ENCODE measurements around the gene DPH1. TPM values are rescaled to one million over a fixed set of nuclear protein-coding genes. Genes with fewer than 3 reads are reported as not detected.

The DPH1 gene
- total RNA-seq, 3 donors from 2014 or later (not counting 1 experiment from before 2014, with no cell fraction given): 60.2 to 65.2 (median 63.2) TPM

GRCh38 chr17:2018716-2019510, 11.0 kb upstream of the DPH1 start:
- intact Hi-C loops (cut with micrococcal nuclease): no loop called here
- Mint-ChIP-seq H3K36me3 (no peaks in the 10 kb centered on the region), H3K27me3 (ENCODE audit: low read depth in 2 of 2) (peaks cover 34% of the 10 kb centered on the region in 2 donors), H3K9me3 (no peaks in the 10 kb centered on the region), H3K4me3 (no peak overlapping the region), H3K27ac (no peak overlapping the region), H3K4me1 (no peaks in the 10 kb centered on the region)
- peaks cover 4% of the 10 kb centered on the region for H3K27me3 ChIP-seq (ENCODE audit: control insufficient read depth, insufficient read depth, low read length)
- H3K27ac ChIP-seq (ENCODE audit: low read length): no peak overlapping the region
- WGBS (ENCODE audit: insufficient coverage): 88% methylated on average over 24 of the region's 24 CpGs
- DNase-seq (no peak), ATAC-seq (no peak)
- H3K4me3 ChIP-seq (ENCODE audit: low read length): no peak overlapping the region
- peaks cover 6% of the 10 kb centered on the region for H3K4me1 ChIP-seq (ENCODE audit: control insufficient read depth, insufficient read depth, low read length)
- H3K9me3 ChIP-seq (ENCODE audit: control insufficient read depth, insufficient read depth, low read length): no peaks in the 10 kb centered on the region
- H3K36me3 ChIP-seq (ENCODE audit: control insufficient read depth, insufficient read depth, low read length): no peaks in the 10 kb centered on the region
- TF ChIP-seq, protein P1, sequence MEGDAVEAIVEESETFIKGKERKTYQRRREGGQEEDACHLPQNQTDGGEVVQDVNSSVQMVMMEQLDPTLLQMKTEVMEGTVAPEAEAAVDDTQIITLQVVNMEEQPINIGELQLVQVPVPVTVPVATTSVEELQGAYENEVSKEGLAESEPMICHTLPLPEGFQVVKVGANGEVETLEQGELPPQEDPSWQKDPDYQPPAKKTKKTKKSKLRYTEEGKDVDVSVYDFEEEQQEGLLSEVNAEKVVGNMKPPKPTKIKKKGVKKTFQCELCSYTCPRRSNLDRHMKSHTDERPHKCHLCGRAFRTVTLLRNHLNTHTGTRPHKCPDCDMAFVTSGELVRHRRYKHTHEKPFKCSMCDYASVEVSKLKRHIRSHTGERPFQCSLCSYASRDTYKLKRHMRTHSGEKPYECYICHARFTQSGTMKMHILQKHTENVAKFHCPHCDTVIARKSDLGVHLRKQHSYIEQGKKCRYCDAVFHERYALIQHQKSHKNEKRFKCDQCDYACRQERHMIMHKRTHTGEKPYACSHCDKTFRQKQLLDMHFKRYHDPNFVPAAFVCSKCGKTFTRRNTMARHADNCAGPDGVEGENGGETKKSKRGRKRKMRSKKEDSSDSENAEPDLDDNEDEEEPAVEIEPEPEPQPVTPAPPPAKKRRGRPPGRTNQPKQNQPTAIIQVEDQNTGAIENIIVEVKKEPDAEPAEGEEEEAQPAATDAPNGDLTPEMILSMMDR (IDR thresholded peaks at IDR 0.05): no peak

DNA sequence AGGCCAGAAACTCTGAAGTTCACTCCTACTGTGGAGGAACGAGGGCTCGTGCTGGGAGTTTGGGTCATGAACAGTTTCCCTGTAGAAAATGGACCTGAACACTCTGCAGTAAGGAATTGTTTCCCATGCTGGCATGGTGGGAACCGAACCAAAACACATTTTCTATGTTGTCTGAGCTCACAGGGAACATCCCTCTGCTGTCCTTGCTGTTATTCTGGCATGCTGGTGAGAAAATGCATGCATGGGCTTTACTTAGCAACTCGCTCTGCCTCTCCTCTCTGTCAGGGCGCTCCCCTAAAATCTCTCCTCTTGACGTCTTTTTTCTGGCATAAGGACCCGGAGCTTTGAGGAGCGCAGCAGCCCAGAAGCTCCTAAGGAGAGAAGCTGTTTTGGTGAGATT, 10.2 kb upstream of the DPH1 start:
- 95% methylated on average over 8 of the region's 8 CpGs for WGBS (ENCODE audit: insufficient coverage)
- H3K4me3 ChIP-seq (ENCODE audit: low read length): no peak overlapping the region
- H3K4me1 Mint-ChIP-seq: peaks cover 0 to 4% of the 10 kb centered on the region in 2 donors
- peaks cover 30 to 32% of the 10 kb centered on the region in 2 donors for H3K27me3 Mint-ChIP-seq (ENCODE audit: low read depth in 2 of 2)
- H3K36me3 ChIP-seq (ENCODE audit: control insufficient read depth, insufficient read depth, low read length): no peaks in the 10 kb centered on the region
- no peak overlapping the region for H3K27ac ChIP-seq (ENCODE audit: low read length)
- H3K9me3 Mint-ChIP-seq: no peaks in the 10 kb centered on the region
- ATAC-seq (no peak), DNase-seq (no peak)
- no peak overlapping the region for H3K4me3 Mint-ChIP-seq
- intact Hi-C loops (cut with micrococcal nuclease): loop anchor here (10.0 kb wide), 1 partner anchor 115 kb away; no protein-coding TSS in a partner anchor
- peaks cover 14% of the 10 kb centered on the region for H3K4me1 ChIP-seq (ENCODE audit: control insufficient read depth, insufficient read depth, low read length)
- H3K36me3 Mint-ChIP-seq: no peaks in the 10 kb centered on the region
- H3K9me3 ChIP-seq (ENCODE audit: control insufficient read depth, insufficient read depth, low read length): no peaks in the 10 kb centered on the region
- TF ChIP-seq, protein P1 (IDR thresholded peaks at IDR 0.05): no peak
- peaks cover 11% of the 10 kb centered on the region for H3K27me3 ChIP-seq (ENCODE audit: control insufficient read depth, insufficient read depth, low read length)
- H3K27ac Mint-ChIP-seq: no peak overlapping the region

- Mint-ChIP-seq H3K4me1 (peaks cover under 1 to 9% of the 10 kb centered on the region in 2 donors), H3K36me3 (no peaks in the 10 kb centered on the region), H3K4me3 (no peak overlapping the region), H3K27ac (no peak overlapping the region), H3K9me3 (no peaks in the 10 kb centered on the region), H3K27me3 (ENCODE audit: low read depth in 2 of 2) (peaks cover 31 to 32% of the 10 kb centered on the region in 2 donors)
- Histone ChIP-seq H3K27me3 (ENCODE audit: control insufficient read depth, insufficient read depth, low read length) (peaks cover 12% of the 10 kb centered on the region), H3K4me3 (ENCODE audit: low read length) (no peak overlapping the region), H3K27ac (ENCODE audit: low read length) (no peak overlapping the region), H3K9me3 (ENCODE audit: control insufficient read depth, insufficient read depth, low read length) (no peaks in the 10 kb centered on the region), H3K36me3 (ENCODE audit: control insufficient read depth, insufficient read depth, low read length) (no peaks in the 10 kb centered on the region), H3K4me1 (ENCODE audit: control insufficient read depth, insufficient read depth, low read length) (peaks cover 21% of the 10 kb centered on the region)
- intact Hi-C loops (cut with micrococcal nuclease): loop anchor here (10.0 kb wide), 1 partner anchor 116 kb away; no protein-coding TSS in a partner anchor
- TF ChIP-seq, protein P1 (IDR thresholded peaks at IDR 0.05): no peak
- WGBS (ENCODE audit: insufficient coverage): 11% methylated on average over 8 of the region's 8 CpGs
- DNase-seq: no peak
- ATAC-seq: no peak
Measured at GRCh38 chr17:2020721-2021120, 9.2 kb upstream of the DPH1 start.

Data from natural killer cell (primary cell).